Measurements from ENCODE around the gene TBCE.

The TBCE gene

GRCh38 chr1:235367000-235367908 lies at the start of gene TBCE:
Gene TBCE, plus strand, starts transcription at chr1:235367427. Its CDS starts 12,623 bp downstream, at chr1:235380050.
- peak; percentile 80 to 88 for DNase-seq (ENCODE audit: low read depth in 2 of 2)

GRCh38 chr1:235319255-235319654 lies 48.0 kb upstream of the TBCE start:
- DNase-seq (ENCODE audit: low read depth in 2 of 2): no peak

GRCh38 chr1:235320521-235321179 lies 46.6 kb upstream of the TBCE start:
- DNase-seq (ENCODE audit: low read depth in 2 of 2): no peak

- DNase-seq (ENCODE audit: low read depth in 2 of 2): no peak
These were observed 42.9 kb upstream of the TBCE start for GRCh38 chr1:235324296-235324695.

GRCh38 chr1:235325139-235325538 lies 42.1 kb upstream of the TBCE start:
- DNase-seq (ENCODE audit: low read depth in 2 of 2): no peak

GRCh38 chr1:235325854-235326253 lies 41.4 kb upstream of the TBCE start:
- DNase-seq (ENCODE audit: low read depth in 2 of 2): no peak

- DNase-seq (ENCODE audit: low read depth in 2 of 2): peak; percentile 43 to 47
These were observed 40.3 kb upstream of the TBCE start for GRCh38 chr1:235326719-235327558.

- peak in 1 of 2 donors; percentile 43 for DNase-seq (ENCODE audit: low read depth in 2 of 2)
These were observed 39.5 kb upstream of the TBCE start, which contains the start of gene ARID4B for GRCh38 chr1:235327559-235328270. Gene ARID4B, minus strand, starts transcription at chr1:235328179. Its CDS starts 1,260 bp downstream, at chr1:235326919.

GRCh38 chr1:235328271-235329138 lies 38.7 kb upstream of the TBCE start, which contains the start of gene GGPS1:
Gene GGPS1, plus strand, starts transcription at chr1:235328570. Its CDS starts 6,695 bp downstream, at chr1:235335265.
- DNase-seq (ENCODE audit: low read depth in 2 of 2): peak; percentile 97 to 98

- peak; percentile 16 to 20 for DNase-seq (ENCODE audit: low read depth in 2 of 2)
These were observed 37.9 kb upstream of the TBCE start for GRCh38 chr1:235329139-235329902.

- no peak for DNase-seq (ENCODE audit: low read depth in 2 of 2)
These were observed 36.3 kb upstream of the TBCE start for GRCh38 chr1:235330918-235331285.

- DNase-seq (ENCODE audit: low read depth in 2 of 2): no peak
These were observed 35.8 kb upstream of the TBCE start for GRCh38 chr1:235331401-235331800.

GRCh38 chr1:235336903-235337302 lies 30.3 kb upstream of the TBCE start:
- no peak for DNase-seq (ENCODE audit: low read depth in 2 of 2)

- DNase-seq (ENCODE audit: low read depth in 2 of 2): no peak
These were observed 27.5 kb upstream of the TBCE start for GRCh38 chr1:235339746-235340145.

GRCh38 chr1:235341334-235341733 lies 25.9 kb upstream of the TBCE start:
- no peak for DNase-seq (ENCODE audit: low read depth in 2 of 2)

GRCh38 chr1:235342039-235342438 lies 25.2 kb upstream of the TBCE start:
- DNase-seq (ENCODE audit: low read depth in 2 of 2): no peak

GRCh38 chr1:235342471-235342870 lies 24.8 kb upstream of the TBCE start:
- no peak for DNase-seq (ENCODE audit: low read depth in 2 of 2)

GRCh38 chr1:235343726-235344125 lies 23.5 kb upstream of the TBCE start:
- DNase-seq (ENCODE audit: low read depth in 2 of 2): no peak

GRCh38 chr1:235351441-235351840 lies 15.8 kb upstream of the TBCE start:
- DNase-seq (ENCODE audit: low read depth in 2 of 2): no peak

Data from stimulated activated CD8-positive, alpha-beta memory T cell treated with anti-CD3 and anti-CD28 coated beads, Interleukin-2, amount 100 ng/mL, for 48 hours (primary cell).